WTC11 (cell line): ENCODE data around the gene RAB22A. TPM values are rescaled to one million over a fixed set of nuclear protein-coding genes. Genes with fewer than 3 reads are reported as not detected.

ENCODE experiments used
- ATAC-seq: fragments of 200-7000 bp; cut with Tn5 transposase; 2 replicates; pipeline ENCODE4 v1.10.0; 2021; ENCODE audit warnings: mild to moderate bottlenecking, moderate library complexity
- CTCF ChIA-PET: fragments of 300-600 bp; sonication (Branson Sonifier 250); formaldehyde crosslinking; loops from one replicate; lab custom pipeline; 2021; ENCODE audit warnings: antibody characterized with exemption; lab: Charles Lee
- POLR2A ChIA-PET: fragments of 350-600 bp; sonication (Branson Sonifier 250); formaldehyde crosslinking; loops from one replicate; lab custom pipeline; 2021; ENCODE audit warnings: antibody characterized with exemption; lab: Charles Lee
- DNase-seq: peaks from one replicate; pipeline ENCODE4 v3.0.0; 2021; ENCODE audit warnings: low spot score
- H3K27ac Mint-ChIP-seq: 2 replicates; pipeline ENCODE4 v1.8.0; 2021; ENCODE audit warnings: mixed read lengths
- H3K27me3 Mint-ChIP-seq: 2 replicates; pipeline ENCODE4 v1.8.0; 2021; ENCODE audit warnings: low read depth, mild to moderate bottlenecking, moderate library complexity, mixed read lengths
- H3K36me3 Mint-ChIP-seq: 2 replicates; pipeline ENCODE4 v1.8.0; 2021; ENCODE audit warnings: mixed read lengths
- H3K4me1 Mint-ChIP-seq: 2 replicates; pipeline ENCODE4 v1.8.0; 2022; ENCODE audit warnings: mixed read lengths
- H3K4me3 Mint-ChIP-seq: 2 replicates; pipeline ENCODE4 v1.8.0; 2021; ENCODE audit warnings: mild to moderate bottlenecking, moderate library complexity, mixed read lengths
- H3K9me3 Mint-ChIP-seq: 2 replicates; pipeline ENCODE4 v1.8.0; 2021; ENCODE audit warnings: mixed read lengths
- CREM ChIP-seq: sonication (generic); formaldehyde crosslinking; IDR thresholded peaks from 2 replicates; pipeline ENCODE4 v1.8.1; 2022; ENCODE audit warnings: mild to moderate bottlenecking, missing genetic modification reagents, moderate library complexity
- FOXJ3 ChIP-seq: sonication (generic); formaldehyde crosslinking; IDR thresholded peaks from 2 replicates; pipeline ENCODE4 v1.9.0; 2021; ENCODE audit warnings: missing genetic modification reagents, mild to moderate bottlenecking, borderline replicate concordance
- GTF2I ChIP-seq: fragments of 250-450 bp; sonication (Bioruptor Pico); conservative IDR thresholded peaks from 2 replicates; pipeline ENCODE4 v1.4.0; 2021; ENCODE audit warnings: mild to moderate bottlenecking
- IRF2 ChIP-seq: sonication (generic); formaldehyde crosslinking; IDR thresholded peaks from 2 replicates; pipeline ENCODE4 v1.8.0; 2022; ENCODE audit warnings: low read depth, missing genetic modification reagents, borderline replicate concordance
- NFATC4 ChIP-seq: fragments of 250-450 bp; sonication (Bioruptor Pico); IDR thresholded peaks from 2 replicates; pipeline ENCODE4 v1.9.0; 2021; ENCODE audit warnings: mild to moderate bottlenecking
- OVOL2 ChIP-seq: fragments of 250-450 bp; sonication (Bioruptor Pico); IDR thresholded peaks from 2 replicates; pipeline ENCODE4 v1.9.0; 2021; ENCODE audit warnings: mild to moderate bottlenecking, borderline replicate concordance
- RELA ChIP-seq: sonication (generic); formaldehyde crosslinking; IDR thresholded peaks from 2 replicates; pipeline ENCODE4 v1.8.1; 2022; ENCODE audit warnings: missing genetic modification reagents, mild to moderate bottlenecking, borderline replicate concordance
- TEAD1 ChIP-seq: sonication (generic); formaldehyde crosslinking; IDR thresholded peaks from 2 replicates; pipeline ENCODE4 v1.8.0; 2022; ENCODE audit warnings: mild to moderate bottlenecking, missing genetic modification reagents
- TEAD4 ChIP-seq: sonication (generic); formaldehyde crosslinking; IDR thresholded peaks from 2 replicates; pipeline ENCODE4 v1.8.0; 2022; ENCODE audit warnings: mild to moderate bottlenecking, missing genetic modification reagents
- total RNA-seq: library from RNA; stranded (reverse); gene quantifications from 3 replicates; pipeline ENCODE4 v1.2.3, GENCODE V29; 2021
- TF ChIP-seq, protein P1 (sequence below): sonication (generic); formaldehyde crosslinking; conservative IDR thresholded peaks from 2 replicates; pipeline ENCODE4 v1.8.1; 2023; ENCODE audit warnings: mild to moderate bottlenecking, low read depth, missing genetic modification reagents, moderate library complexity
- TF ChIP-seq, protein P2 (sequence below): fragments of 200-600 bp; IDR thresholded peaks from 2 replicates; pipeline ENCODE4 v1.8.0; 2022; ENCODE audit warnings: antibody characterized with exemption
- TF ChIP-seq, protein P3 (sequence below): sonication (generic); formaldehyde crosslinking; IDR thresholded peaks from 2 replicates; pipeline ENCODE4 v1.8.1; 2023; ENCODE audit warnings: mild to moderate bottlenecking, missing genetic modification reagents, moderate library complexity
- TF ChIP-seq, protein P4 (sequence below): fragments of 250-450 bp; sonication (Bioruptor Pico); IDR thresholded peaks from 2 replicates; pipeline ENCODE4 v1.9.0; 2021; ENCODE audit warnings: mild to moderate bottlenecking, borderline replicate concordance
- TF ChIP-seq, protein P5 (sequence below): sonication (generic); formaldehyde crosslinking; IDR thresholded peaks from 2 replicates; pipeline ENCODE4 v1.8.1; 2022; ENCODE audit warnings: low read depth, missing genetic modification reagents, borderline replicate concordance
- TF ChIP-seq, protein P6 (sequence below): sonication (generic); formaldehyde crosslinking; IDR thresholded peaks from 2 replicates; pipeline ENCODE4 v1.8.0; 2022; ENCODE audit warnings: mild to moderate bottlenecking, missing genetic modification reagents
- TF ChIP-seq, protein P7 (sequence below): sonication (generic); formaldehyde crosslinking; IDR thresholded peaks from 2 replicates; pipeline ENCODE4 v1.8.0; 2022; ENCODE audit warnings: mild to moderate bottlenecking, missing genetic modification reagents
- TF ChIP-seq, protein P8 (sequence below): sonication (generic); formaldehyde crosslinking; IDR thresholded peaks from 2 replicates; pipeline ENCODE4 v1.8.1; 2023; ENCODE audit warnings: mild to moderate bottlenecking, moderate library complexity, missing genetic modification reagents

RAB22A gene
- total RNA-seq, 1 experiment from 2014 or later, result 6.0 TPM

DNA sequence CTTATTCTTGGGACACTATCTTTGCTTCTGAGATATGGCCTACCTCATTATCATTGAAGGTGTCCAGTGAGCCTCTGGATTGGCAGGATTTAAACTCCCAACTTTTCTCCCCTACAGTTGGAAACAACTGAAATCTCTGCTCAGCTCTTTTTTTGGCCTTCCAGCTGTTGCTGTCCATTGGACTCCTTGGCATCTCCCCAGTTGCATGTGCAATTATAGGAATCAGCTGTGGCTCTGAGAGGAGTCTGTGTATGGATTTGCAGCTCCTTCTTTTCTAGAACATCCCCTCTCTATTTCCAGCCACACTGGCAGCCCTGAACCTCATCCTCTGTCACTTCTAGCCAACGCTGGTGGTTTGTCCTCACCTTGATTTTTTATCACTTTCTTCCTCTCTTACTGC lies 21.2 kb downstream of the RAB22A start (continued):
- TF ChIP-seq, protein P1, sequence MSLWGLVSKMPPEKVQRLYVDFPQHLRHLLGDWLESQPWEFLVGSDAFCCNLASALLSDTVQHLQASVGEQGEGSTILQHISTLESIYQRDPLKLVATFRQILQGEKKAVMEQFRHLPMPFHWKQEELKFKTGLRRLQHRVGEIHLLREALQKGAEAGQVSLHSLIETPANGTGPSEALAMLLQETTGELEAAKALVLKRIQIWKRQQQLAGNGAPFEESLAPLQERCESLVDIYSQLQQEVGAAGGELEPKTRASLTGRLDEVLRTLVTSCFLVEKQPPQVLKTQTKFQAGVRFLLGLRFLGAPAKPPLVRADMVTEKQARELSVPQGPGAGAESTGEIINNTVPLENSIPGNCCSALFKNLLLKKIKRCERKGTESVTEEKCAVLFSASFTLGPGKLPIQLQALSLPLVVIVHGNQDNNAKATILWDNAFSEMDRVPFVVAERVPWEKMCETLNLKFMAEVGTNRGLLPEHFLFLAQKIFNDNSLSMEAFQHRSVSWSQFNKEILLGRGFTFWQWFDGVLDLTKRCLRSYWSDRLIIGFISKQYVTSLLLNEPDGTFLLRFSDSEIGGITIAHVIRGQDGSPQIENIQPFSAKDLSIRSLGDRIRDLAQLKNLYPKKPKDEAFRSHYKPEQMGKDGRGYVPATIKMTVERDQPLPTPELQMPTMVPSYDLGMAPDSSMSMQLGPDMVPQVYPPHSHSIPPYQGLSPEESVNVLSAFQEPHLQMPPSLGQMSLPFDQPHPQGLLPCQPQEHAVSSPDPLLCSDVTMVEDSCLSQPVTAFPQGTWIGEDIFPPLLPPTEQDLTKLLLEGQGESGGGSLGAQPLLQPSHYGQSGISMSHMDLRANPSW (CRISPR knock-in tag), result no peak
- no peak for TF ChIP-seq RELA
- TF ChIP-seq, protein P2, sequence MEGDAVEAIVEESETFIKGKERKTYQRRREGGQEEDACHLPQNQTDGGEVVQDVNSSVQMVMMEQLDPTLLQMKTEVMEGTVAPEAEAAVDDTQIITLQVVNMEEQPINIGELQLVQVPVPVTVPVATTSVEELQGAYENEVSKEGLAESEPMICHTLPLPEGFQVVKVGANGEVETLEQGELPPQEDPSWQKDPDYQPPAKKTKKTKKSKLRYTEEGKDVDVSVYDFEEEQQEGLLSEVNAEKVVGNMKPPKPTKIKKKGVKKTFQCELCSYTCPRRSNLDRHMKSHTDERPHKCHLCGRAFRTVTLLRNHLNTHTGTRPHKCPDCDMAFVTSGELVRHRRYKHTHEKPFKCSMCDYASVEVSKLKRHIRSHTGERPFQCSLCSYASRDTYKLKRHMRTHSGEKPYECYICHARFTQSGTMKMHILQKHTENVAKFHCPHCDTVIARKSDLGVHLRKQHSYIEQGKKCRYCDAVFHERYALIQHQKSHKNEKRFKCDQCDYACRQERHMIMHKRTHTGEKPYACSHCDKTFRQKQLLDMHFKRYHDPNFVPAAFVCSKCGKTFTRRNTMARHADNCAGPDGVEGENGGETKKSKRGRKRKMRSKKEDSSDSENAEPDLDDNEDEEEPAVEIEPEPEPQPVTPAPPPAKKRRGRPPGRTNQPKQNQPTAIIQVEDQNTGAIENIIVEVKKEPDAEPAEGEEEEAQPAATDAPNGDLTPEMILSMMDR, result no peak
- TF ChIP-seq, all 79 proteins: peak for 0

DNA sequence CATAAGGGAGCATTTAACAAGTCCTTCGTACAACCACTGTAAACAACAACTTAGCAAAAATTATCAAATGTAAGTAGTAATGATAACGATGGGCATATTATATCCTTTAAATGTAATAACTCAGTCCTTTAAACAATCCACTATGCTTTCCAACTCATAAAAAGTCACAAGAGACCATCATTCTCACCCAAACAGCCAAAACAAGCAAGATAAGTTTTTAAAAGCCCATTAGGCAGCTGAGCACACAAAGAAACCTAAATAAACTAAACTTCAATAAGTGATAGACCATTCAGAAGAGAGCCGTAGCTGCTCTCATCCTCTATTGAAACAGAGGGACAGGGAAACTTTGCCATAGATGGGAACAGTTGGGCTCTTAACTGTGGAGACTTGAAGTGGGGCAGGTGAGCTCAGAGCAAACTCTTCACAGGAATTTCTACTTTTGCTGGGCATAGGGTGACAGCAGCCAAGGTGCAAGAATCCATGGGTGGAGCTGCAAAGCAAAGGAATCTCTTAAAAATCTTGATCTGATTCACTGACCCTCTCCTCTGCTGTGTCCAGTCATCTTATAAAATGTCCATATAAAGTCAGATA lies 22.5 kb downstream of the RAB22A start:
- no peaks in the 10 kb centered on the region for H3K27me3 Mint-ChIP-seq
- ATAC-seq, result no peak
- POLR2A ChIA-PET, result no interaction called here

DNA sequence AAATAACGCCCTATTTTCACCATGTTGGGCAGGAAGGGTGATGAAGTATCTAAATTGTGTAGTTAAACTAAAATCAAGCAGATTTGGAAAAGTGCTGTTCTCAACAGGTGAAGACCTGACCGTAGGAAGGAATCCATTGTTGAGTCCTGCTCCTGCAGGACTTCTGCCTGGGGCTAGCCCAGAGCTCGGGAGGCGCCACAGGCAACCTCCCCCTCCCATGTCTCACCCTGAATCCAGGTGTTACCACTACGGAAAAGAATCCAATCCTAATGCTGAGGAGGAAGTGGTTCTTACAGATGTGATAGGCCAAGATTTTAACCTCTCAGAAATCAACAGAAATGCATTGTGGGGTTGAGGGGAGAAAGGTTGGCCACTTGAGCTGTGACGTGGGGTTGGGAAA lies 30.2 kb downstream of the RAB22A start:
- TF ChIP-seq, protein P3, sequence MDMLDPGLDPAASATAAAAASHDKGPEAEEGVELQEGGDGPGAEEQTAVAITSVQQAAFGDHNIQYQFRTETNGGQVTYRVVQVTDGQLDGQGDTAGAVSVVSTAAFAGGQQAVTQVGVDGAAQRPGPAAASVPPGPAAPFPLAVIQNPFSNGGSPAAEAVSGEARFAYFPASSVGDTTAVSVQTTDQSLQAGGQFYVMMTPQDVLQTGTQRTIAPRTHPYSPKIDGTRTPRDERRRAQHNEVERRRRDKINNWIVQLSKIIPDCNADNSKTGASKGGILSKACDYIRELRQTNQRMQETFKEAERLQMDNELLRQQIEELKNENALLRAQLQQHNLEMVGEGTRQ (CRISPR knock-in tag), result no peak
- TF ChIP-seq, protein P4, sequence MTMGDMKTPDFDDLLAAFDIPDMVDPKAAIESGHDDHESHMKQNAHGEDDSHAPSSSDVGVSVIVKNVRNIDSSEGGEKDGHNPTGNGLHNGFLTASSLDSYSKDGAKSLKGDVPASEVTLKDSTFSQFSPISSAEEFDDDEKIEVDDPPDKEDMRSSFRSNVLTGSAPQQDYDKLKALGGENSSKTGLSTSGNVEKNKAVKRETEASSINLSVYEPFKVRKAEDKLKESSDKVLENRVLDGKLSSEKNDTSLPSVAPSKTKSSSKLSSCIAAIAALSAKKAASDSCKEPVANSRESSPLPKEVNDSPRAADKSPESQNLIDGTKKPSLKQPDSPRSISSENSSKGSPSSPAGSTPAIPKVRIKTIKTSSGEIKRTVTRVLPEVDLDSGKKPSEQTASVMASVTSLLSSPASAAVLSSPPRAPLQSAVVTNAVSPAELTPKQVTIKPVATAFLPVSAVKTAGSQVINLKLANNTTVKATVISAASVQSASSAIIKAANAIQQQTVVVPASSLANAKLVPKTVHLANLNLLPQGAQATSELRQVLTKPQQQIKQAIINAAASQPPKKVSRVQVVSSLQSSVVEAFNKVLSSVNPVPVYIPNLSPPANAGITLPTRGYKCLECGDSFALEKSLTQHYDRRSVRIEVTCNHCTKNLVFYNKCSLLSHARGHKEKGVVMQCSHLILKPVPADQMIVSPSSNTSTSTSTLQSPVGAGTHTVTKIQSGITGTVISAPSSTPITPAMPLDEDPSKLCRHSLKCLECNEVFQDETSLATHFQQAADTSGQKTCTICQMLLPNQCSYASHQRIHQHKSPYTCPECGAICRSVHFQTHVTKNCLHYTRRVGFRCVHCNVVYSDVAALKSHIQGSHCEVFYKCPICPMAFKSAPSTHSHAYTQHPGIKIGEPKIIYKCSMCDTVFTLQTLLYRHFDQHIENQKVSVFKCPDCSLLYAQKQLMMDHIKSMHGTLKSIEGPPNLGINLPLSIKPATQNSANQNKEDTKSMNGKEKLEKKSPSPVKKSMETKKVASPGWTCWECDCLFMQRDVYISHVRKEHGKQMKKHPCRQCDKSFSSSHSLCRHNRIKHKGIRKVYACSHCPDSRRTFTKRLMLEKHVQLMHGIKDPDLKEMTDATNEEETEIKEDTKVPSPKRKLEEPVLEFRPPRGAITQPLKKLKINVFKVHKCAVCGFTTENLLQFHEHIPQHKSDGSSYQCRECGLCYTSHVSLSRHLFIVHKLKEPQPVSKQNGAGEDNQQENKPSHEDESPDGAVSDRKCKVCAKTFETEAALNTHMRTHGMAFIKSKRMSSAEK (CRISPR knock-in tag), result no peak
- TF ChIP-seq, protein P5, sequence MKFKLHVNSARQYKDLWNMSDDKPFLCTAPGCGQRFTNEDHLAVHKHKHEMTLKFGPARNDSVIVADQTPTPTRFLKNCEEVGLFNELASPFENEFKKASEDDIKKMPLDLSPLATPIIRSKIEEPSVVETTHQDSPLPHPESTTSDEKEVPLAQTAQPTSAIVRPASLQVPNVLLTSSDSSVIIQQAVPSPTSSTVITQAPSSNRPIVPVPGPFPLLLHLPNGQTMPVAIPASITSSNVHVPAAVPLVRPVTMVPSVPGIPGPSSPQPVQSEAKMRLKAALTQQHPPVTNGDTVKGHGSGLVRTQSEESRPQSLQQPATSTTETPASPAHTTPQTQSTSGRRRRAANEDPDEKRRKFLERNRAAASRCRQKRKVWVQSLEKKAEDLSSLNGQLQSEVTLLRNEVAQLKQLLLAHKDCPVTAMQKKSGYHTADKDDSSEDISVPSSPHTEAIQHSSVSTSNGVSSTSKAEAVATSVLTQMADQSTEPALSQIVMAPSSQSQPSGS (CRISPR knock-in tag), result no peak
- no peak for TF ChIP-seq TEAD4
- Mint-ChIP-seq H3K4me3 (no peak overlapping the region), H3K36me3 (peaks cover 9% of the 10 kb centered on the region), H3K27me3 (no peaks in the 10 kb centered on the region), H3K27ac (no peak overlapping the region), H3K9me3 (peaks cover 13% of the 10 kb centered on the region), H3K4me1 (peaks cover 28% of the 10 kb centered on the region)
- POLR2A ChIA-PET, result no interaction called here
- CTCF ChIA-PET, result no interaction called here
- DNase-seq (no peak), ATAC-seq (no peak)

More for the DNA sequence above, 22.5 kb downstream of the RAB22A start:
- TF ChIP-seq, protein P6, sequence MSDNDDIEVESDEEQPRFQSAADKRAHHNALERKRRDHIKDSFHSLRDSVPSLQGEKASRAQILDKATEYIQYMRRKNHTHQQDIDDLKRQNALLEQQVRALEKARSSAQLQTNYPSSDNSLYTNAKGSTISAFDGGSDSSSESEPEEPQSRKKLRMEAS (CRISPR knock-in tag), result no peak
- TF ChIP-seq OVOL2 (CRISPR knock-in tag) (no peak), CREM (CRISPR knock-in tag) (no peak), TEAD1 (CRISPR knock-in tag) (no peak), GTF2I (CRISPR knock-in tag) (no peak), NFATC4 (no peak), FOXJ3 (CRISPR knock-in tag) (no peak), IRF2 (CRISPR knock-in tag) (no peak)
- TF ChIP-seq, protein P7, sequence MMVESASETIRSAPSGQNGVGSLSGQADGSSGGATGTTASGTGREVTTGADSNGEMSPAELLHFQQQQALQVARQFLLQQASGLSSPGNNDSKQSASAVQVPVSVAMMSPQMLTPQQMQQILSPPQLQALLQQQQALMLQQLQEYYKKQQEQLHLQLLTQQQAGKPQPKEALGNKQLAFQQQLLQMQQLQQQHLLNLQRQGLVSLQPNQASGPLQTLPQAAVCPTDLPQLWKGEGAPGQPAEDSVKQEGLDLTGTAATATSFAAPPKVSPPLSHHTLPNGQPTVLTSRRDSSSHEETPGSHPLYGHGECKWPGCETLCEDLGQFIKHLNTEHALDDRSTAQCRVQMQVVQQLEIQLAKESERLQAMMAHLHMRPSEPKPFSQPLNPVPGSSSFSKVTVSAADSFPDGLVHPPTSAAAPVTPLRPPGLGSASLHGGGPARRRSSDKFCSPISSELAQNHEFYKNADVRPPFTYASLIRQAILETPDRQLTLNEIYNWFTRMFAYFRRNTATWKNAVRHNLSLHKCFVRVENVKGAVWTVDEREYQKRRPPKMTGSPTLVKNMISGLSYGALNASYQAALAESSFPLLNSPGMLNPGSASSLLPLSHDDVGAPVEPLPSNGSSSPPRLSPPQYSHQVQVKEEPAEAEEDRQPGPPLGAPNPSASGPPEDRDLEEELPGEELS (CRISPR knock-in tag), result no peak
- TF ChIP-seq, protein P8, sequence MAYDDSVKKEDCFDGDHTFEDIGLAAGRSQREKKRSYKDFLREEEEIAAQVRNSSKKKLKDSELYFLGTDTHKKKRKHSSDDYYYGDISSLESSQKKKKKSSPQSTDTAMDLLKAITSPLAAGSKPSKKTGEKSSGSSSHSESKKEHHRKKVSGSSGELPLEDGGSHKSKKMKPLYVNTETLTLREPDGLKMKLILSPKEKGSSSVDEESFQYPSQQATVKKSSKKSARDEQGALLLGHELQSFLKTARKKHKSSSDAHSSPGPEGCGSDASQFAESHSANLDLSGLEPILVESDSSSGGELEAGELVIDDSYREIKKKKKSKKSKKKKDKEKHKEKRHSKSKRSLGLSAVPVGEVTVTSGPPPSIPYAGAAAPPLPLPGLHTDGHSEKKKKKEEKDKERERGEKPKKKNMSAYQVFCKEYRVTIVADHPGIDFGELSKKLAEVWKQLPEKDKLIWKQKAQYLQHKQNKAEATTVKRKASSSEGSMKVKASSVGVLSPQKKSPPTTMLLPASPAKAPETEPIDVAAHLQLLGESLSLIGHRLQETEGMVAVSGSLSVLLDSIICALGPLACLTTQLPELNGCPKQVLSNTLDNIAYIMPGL (CRISPR knock-in tag), result no peak
- TF ChIP-seq, protein P3 (CRISPR knock-in tag), result no peak
- TF ChIP-seq, all 79 proteins: peak for 0
- Mint-ChIP-seq H3K4me3 (no peak overlapping the region), H3K9me3 (no peaks in the 10 kb centered on the region), H3K27ac (no peak overlapping the region), H3K36me3 (peaks cover 2% of the 10 kb centered on the region; the same call in 1 of the 2 replicates), H3K4me1 (peaks cover 14% of the 10 kb centered on the region)
- CTCF ChIA-PET, result no interaction called here
- DNase-seq, result no peak
